ENCODE results near the gene HMCN2.
"Not testable (repeated sequence)": the region's sequence is repeated elsewhere in the genome, so short reads cannot be mapped to it uniquely, and the experiment has no call there.

Gene HMCN2

GRCh38 chr9:130264414-130265350 lies 878 bp upstream of the HMCN2 start:
- DNase-seq, result no peak

- no peak for DNase-seq
Measured at GRCh38 chr9:130266236-130267098, 907 bp downstream of the HMCN2 start.

- DNase-seq, result no peak
Measured at GRCh38 chr9:130267930-130268329, 2.4 kb downstream of the HMCN2 start.

- no peak for DNase-seq
Measured at GRCh38 chr9:130268521-130269211, 3.1 kb downstream of the HMCN2 start.

- DNase-seq, result no peak
Measured at GRCh38 chr9:130271473-130271872, 5.9 kb downstream of the HMCN2 start.

GRCh38 chr9:130275156-130275555 lies 9.6 kb downstream of the HMCN2 start:
- no peak for DNase-seq

GRCh38 chr9:130276121-130276520 lies 10.6 kb downstream of the HMCN2 start:
- DNase-seq, result no peak

GRCh38 chr9:130276955-130277354 lies 11.4 kb downstream of the HMCN2 start:
- DNase-seq, result no peak

GRCh38 chr9:130277525-130277924 lies 12.0 kb downstream of the HMCN2 start:
- not testable (repeated sequence) for DNase-seq

GRCh38 chr9:130283539-130284248 lies 18.1 kb downstream of the HMCN2 start:
- no peak for DNase-seq

GRCh38 chr9:130284249-130284625 lies 18.7 kb downstream of the HMCN2 start:
- DNase-seq, result no peak

GRCh38 chr9:130284690-130285089 lies 19.1 kb downstream of the HMCN2 start:
- no peak for DNase-seq

GRCh38 chr9:130285271-130285670 lies 19.7 kb downstream of the HMCN2 start:
- no peak for DNase-seq

- no peak for DNase-seq
Measured at GRCh38 chr9:130286072-130286770, 20.7 kb downstream of the HMCN2 start.

GRCh38 chr9:130286781-130287428 lies 21.3 kb downstream of the HMCN2 start:
- DNase-seq, result no peak

- no peak for DNase-seq
Measured at GRCh38 chr9:130287736-130288135, 22.2 kb downstream of the HMCN2 start.

- DNase-seq, result no peak
Measured at GRCh38 chr9:130288393-130288792, 22.8 kb downstream of the HMCN2 start.

GRCh38 chr9:130288926-130289690 lies 23.5 kb downstream of the HMCN2 start:
- no peak for DNase-seq

- DNase-seq, result no peak
Measured at GRCh38 chr9:130289711-130290241, 24.2 kb downstream of the HMCN2 start.

Measured in activated CD4-positive, alpha-beta T cell treated with anti-CD3 and anti-CD28 coated beads for 48 hours (primary cell).